Spleen (tissue), 11 donors: Measurements from ENCODE around the gene C2CD4B. TPM values are rescaled to one million over a fixed set of nuclear protein-coding genes. Genes with fewer than 3 reads are reported as not detected.

ENCODE experiments used
- DNase-seq: peaks from one replicate; pipeline ENCODE4 v3.0.0-alpha.2; 2020
- H3K27ac ChIP-seq, 8 donors: fragments of 200-600 bp; sonication (generic) in 7 of 8; 1 replicate in 4 of 8; 2 replicates in 4 of 8; pipeline versions ENCODE4 v1.5.0 to v1.8.0; 2016 to 2021; ENCODE audit warnings: inconsistent platforms in 4 of 8, mild to moderate bottlenecking in 4 of 8, moderate library complexity in 1 of 8
- H3K27me3 ChIP-seq, 7 donors: fragments of 200-600 bp; sonication (generic) in 6 of 7; replicated peaks in 1 of 7; 1 replicate in 4 of 7; 2 replicates in 3 of 7; pipeline versions ENCODE4 v1.5.0 to v1.8.0; 2016 to 2021; ENCODE audit warnings: inconsistent platforms in 3 of 7, mild to moderate bottlenecking in 1 of 7
- H3K36me3 ChIP-seq, 6 donors: fragments of 200-600 bp; sonication (generic) in 5 of 6; 1 replicate in 4 of 6; 2 replicates in 2 of 6; pipeline versions ENCODE4 v1.5.0 to v1.8.0; 2016 to 2021; ENCODE audit warnings: inconsistent platforms in 2 of 6
- H3K4me1 ChIP-seq, 6 donors: fragments of 200-600 bp; sonication (generic) in 5 of 6; 1 replicate in 3 of 6; 2 replicates in 3 of 6; pipeline versions ENCODE4 v1.5.0 to v1.8.0; 2016 to 2021; ENCODE audit warnings: inconsistent platforms in 3 of 6
- H3K4me3 ChIP-seq, 8 donors: fragments of 200-600 bp; sonication (generic) in 7 of 8; 1 replicate in 4 of 8; 2 replicates in 4 of 8; pipeline versions ENCODE4 v1.5.0 to v1.8.0; 2016 to 2021; ENCODE audit warnings: inconsistent platforms in 4 of 8, mild to moderate bottlenecking in 4 of 8, moderate library complexity in 2 of 8
- H3K9me3 ChIP-seq, 8 donors: fragments of 200-600 bp; sonication (generic) in 7 of 8; 1 replicate in 4 of 8; 2 replicates in 4 of 8; pipeline versions ENCODE4 v1.5.0 to v1.8.0; 2016 to 2021; ENCODE audit warnings: inconsistent platforms in 4 of 8
- CTCF ChIP-seq, 11 experiments: fragments of 200-600 bp in 7 of 11; fragments of 450-650 bp in 4 of 11; sonication (generic) in 4 of 11; IDR thresholded peaks in 8 of 11; conservative IDR thresholded peaks in 3 of 11; 1 replicate in 7 of 11; 2 replicates in 4 of 11; pipeline versions ENCODE4 v1.4.0 to v1.8.0; 2016 to 2021; ENCODE audit warnings: antibody characterized with exemption in 11 of 11, inconsistent platforms in 4 of 11, mild to moderate bottlenecking in 1 of 11
- POLR2A ChIP-seq, 3 donors: fragments of 450-650 bp; IDR thresholded peaks; one replicate each; pipeline ENCODE4 v1.5.1; 2017; ENCODE audit warnings: antibody characterized with exemption in 3 of 3, mild to moderate bottlenecking in 1 of 3
- POLR2AphosphoS5 ChIP-seq, 3 donors: sonication (generic); formaldehyde crosslinking; IDR thresholded peaks; one replicate each; pipeline ENCODE4 v1.5.1; 2017; ENCODE audit warnings: antibody characterized with exemption in 3 of 3
- whole genome bisulfite sequencing, 5 donors: extraction: QIAGEN DNeasy Blood & Tissue Kit in 3 of 5; methylation state at CpG; one replicate each; pipeline versions ENCODE4 v1.1.5 to v1.1.7; 2013 to 2018; 5-methylcytosine and 5-hydroxymethylcytosine counted together
- intact Hi-C: fragments of 100-400 bp; cut with DNase I; formaldehyde crosslinking; loops from one replicate; pipeline ENCODE4 v1.15.0; 2023; ENCODE audit warnings: low total_unique reads
- polyA plus RNA-seq, 3 donors: library from polyadenylated mRNA; stranded (reverse); fragments of 200-250 nt; gene quantifications; one replicate each; pipeline ENCODE4 v1.2.1, GENCODE V29; 2013
- total RNA-seq, 7 donors: library from RNA; depleted of rRNA in 3 of 7; stranded (reverse); fragments of >200 nt in 3 of 7; fragmentation: NEBNext Ultra II Directional in 4 of 7; extraction: Animal tissue kit (Norgen Biotek cat#: 25700) in 4 of 7; gene quantifications; one replicate each; pipeline versions ENCODE4 v1.1.0 to v1.2.1, GENCODE V29; 2016 to 2021
- donor health status: healthy with polysubstance abuse.
- donor health status: DM: no; HTN: no; CAD: no; lungs with moderate emphysema.
- donor health status: DM: no; HTN: no; CAD: no.
- donor health status: Bipolar disorder and iron deficiency.
- donor health status: healthy.
- donor health status: DM: no; HTN: no; CAD: no.
- donor health status: DM: yes; HTN: yes; CAD: no.

C2CD4B gene
- total and polyA plus RNA-seq, 10 donors = 0.26 to 2.3 (median 0.77) TPM; not detected in 2

GRCh38 chr15:62141643-62142588 lies 23.2 kb downstream of the C2CD4B start:
- TF ChIP-seq POLR2AphosphoS5 (IDR thresholded peaks at IDR 0.05) (no peak), POLR2A (IDR thresholded peaks at IDR 0.05) (no peak), CTCF (IDR thresholded peaks at IDR 0.05 in 8 of 11, conservative IDR thresholded peaks at IDR 0.05 in 3 of 11) (no peak)
- Histone ChIP-seq H3K27me3 (no peaks in the 10 kb centered on the region), H3K4me3 (no peak overlapping the region), H3K27ac (no peak overlapping the region), H3K36me3 (no peaks in the 10 kb centered on the region), H3K4me1 (peaks cover 0 to 4% (median 0%) of the 10 kb centered on the region in 6 donors), H3K9me3 (no peaks in the 10 kb centered on the region)
- no peak for DNase-seq
- intact Hi-C loops = no loop called here
- 63 to 73% (median 66%) methylated on average over 5 of the region's 5 CpGs for WGBS, 5 donors

- DNase-seq = no peak
- no peak for TF ChIP-seq CTCF (IDR thresholded peaks at IDR 0.05 in 8 of 11, conservative IDR thresholded peaks at IDR 0.05 in 3 of 11)
- no peak for TF ChIP-seq POLR2AphosphoS5 (IDR thresholded peaks at IDR 0.05)
- no peak for TF ChIP-seq POLR2A (IDR thresholded peaks at IDR 0.05)
- intact Hi-C loops = no loop called here
- Histone ChIP-seq H3K4me1 (peaks cover 0 to 4% (median 0%) of the 10 kb centered on the region in 6 donors), H3K27ac (no peak overlapping the region), H3K4me3 (no peak overlapping the region), H3K9me3 (no peaks in the 10 kb centered on the region), H3K36me3 (no peaks in the 10 kb centered on the region), H3K27me3 (no peaks in the 10 kb centered on the region)
- WGBS, 5 donors = 64 to 85% (median 80%) methylated on average over 1 of the region's 1 CpG
Measured at GRCh38 chr15:62141200-62141599, 23.9 kb downstream of the C2CD4B start.

GRCh38 chr15:62138124-62138523 lies 27.0 kb downstream of the C2CD4B start:
- Histone ChIP-seq H3K27ac (no peak overlapping the region), H3K9me3 (no peaks in the 10 kb centered on the region), H3K4me1 (peaks cover 0 to 4% (median 0%) of the 10 kb centered on the region in 6 donors), H3K4me3 (no peak overlapping the region), H3K36me3 (no peaks in the 10 kb centered on the region), H3K27me3 (no peaks in the 10 kb centered on the region)
- intact Hi-C loops = no loop called here
- TF ChIP-seq CTCF (IDR thresholded peaks at IDR 0.05 in 8 of 11, conservative IDR thresholded peaks at IDR 0.05 in 3 of 11) (no peak), POLR2A (IDR thresholded peaks at IDR 0.05) (no peak), POLR2AphosphoS5 (IDR thresholded peaks at IDR 0.05) (no peak)
- WGBS, 5 donors = 79 to 86% (median 84%) methylated on average over 5 of the region's 5 CpGs
- no peak for DNase-seq
